Hepatocyte (in vitro differentiated cells): Measurements from ENCODE around the gene BMP4.

ENCODE experiments used
- CTCF ChIP-seq: fragments of 200-600 bp; sonication (generic); IDR thresholded peaks from 2 replicates; pipeline ENCODE4 v1.5.1; 2016; ENCODE audit warnings: antibody characterized with exemption, mild to moderate bottlenecking; ENCODE audit not compliant: poor library complexity
- EZH2phosphoT487 ChIP-seq: fragments of 200-600 bp; sonication (generic); IDR thresholded peaks from one replicate; pipeline ENCODE4 v1.6.1; 2018; ENCODE audit warnings: antibody characterized with exemption, mild to moderate bottlenecking, low read depth, moderate library complexity; ENCODE audit not compliant: unreplicated experiment, severe bottlenecking

GRCh38 chr14:53954551-53955228, 1.9 kb downstream of the BMP4 start:
- peak; percentile 11 for TF ChIP-seq CTCF
- no peak for TF ChIP-seq EZH2phosphoT487
